ENCODE results near the gene SLC16A11.
"Not testable (repeated sequence)": the region's sequence is repeated elsewhere in the genome, so short reads cannot be mapped to it uniquely, and the experiment has no call there.

SLC16A11 gene

DNA sequence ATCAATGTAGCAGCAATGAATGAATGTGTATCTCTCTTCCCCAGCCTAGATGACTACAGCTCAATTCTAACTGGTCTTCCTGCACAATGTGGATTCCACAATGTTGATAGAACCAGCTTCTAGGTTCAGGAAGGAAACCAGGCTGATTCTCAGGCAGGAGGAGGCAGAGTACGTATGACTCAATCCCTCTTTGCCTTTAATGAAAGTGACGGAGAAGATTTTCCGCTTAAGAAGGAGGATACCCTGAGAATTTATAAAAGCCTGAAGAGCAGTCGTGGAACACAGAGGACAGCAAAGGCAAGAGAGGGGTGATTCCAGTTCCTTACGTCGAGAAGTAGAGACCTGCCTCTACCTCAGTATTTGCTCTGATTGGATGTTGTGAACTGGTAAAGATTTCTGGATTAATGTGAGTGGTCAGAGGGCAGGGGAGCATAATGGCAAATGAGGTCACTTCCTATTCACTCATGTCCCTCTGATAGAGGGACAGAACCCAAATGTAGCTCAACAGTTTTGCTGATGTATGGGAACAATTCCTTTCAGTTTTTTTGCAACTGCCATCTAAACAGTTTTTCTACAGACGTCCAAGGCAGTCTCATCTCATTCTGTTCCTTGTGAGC lies 15.0 kb upstream of the SLC16A11 start:
- no peak for DNase-seq

DNA sequence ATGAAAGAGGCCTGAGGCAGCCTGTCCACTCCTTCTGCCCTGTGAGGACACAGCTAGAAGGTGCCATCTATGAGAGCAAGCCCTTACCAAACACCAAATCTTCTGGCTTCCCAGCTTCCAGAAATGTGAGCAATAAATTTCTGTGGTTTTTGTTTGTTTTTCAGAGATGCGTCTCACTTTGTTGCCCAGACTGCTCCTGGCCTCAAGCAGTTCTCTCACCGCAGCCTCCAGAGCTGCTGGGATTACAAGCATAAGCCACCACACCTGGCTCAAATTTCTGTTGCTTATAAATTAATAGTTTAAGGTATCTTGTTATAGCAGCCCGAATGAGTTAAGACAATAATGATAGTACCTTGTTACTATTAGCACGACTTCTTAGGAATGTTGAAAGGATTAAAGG lies 12.5 kb upstream of the SLC16A11 start:
- no peak for DNase-seq

DNA sequence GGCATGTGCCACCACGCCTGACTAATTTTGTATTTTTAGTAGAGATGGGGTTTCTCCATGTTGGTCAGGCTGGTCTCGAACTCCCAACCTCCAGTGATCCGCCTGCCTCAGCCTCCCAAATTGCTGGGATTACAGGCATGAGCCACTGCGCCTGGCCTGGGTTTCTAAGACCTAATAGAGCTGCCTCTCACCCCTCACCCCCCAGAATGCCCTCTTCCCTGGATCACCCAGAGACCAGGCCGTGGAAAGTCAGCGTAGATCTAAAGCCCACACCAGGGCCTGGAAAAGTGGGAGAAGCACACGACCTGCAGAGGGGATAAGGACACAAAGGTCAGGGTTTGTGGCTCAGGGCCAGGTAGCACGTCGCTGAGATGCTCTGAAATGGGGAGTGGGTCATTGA lies 6.7 kb upstream of the SLC16A11 start:
- not testable (repeated sequence) for DNase-seq

DNA sequence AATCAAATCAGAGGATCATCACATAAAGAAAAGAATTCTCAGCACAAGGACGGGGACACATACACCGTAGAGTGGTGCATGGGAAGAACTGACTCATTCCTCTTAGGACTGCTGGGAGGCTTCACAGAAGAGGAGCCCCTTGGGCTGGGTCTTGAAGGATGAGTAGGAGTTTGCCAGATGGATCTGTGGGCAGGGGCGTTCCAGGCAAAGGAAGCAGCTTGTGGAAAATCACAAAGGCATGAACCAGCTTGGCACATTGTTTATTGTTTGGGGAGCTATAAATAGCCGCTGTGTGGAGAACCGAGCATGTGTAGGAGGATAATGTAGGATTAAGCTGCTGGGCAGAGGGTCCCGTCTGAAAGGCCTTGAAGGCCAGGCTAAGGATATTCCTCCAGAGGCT lies 5.1 kb upstream of the SLC16A11 start:
- no peak for DNase-seq

DNA sequence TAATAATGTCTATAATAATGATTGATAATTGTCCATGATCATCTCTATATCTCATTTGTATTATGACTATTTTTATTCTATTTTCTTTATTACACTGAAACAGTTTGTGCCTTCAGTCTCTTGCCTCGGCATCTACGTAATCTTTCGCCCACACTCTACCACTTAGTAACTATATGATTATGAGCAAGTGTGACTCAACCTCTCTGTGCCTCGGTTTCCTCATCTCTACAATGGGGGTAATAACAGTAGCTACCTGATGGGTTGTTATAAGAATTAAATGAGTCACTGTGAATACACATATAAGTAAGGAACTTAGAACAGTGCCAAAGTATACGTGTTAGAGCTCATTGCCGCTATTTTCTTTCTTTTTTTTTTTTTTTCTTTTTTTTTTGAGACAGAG lies 3.7 kb upstream of the SLC16A11 start:
- no peak for DNase-seq

DNA sequence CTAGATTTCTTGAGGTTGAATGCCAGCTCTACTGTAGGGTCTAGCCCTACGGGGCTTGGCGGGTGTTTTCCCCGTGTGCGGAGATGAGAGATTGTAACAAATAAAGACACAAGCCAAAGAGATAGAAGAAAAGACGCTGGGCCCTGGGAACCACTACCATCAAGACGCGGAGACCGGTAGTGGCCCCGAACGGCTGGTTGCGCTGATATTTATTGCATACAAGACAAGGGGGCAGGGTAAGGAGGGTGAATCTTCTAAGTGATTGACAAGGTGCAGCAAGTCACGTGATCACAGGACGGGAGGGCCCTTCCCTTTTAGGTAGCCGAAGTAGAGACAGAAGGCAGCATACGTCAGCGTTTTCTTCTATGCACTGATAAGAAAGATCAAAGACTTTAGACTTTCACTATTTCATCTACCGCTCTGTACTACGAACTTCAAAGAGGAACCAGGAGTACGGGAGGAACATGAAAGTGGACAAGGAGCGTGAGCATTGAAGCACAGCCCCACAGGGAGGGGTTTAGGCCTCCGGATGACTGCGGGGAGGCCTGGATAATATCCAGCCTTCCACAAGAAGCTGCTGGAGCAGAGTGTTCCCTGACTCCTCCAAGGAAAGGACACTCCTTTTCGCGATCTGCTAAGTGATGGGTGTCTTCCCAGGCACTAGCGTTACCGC lies 3.0 kb upstream of the SLC16A11 start:
- peak; percentile 69 for DNase-seq

DNA sequence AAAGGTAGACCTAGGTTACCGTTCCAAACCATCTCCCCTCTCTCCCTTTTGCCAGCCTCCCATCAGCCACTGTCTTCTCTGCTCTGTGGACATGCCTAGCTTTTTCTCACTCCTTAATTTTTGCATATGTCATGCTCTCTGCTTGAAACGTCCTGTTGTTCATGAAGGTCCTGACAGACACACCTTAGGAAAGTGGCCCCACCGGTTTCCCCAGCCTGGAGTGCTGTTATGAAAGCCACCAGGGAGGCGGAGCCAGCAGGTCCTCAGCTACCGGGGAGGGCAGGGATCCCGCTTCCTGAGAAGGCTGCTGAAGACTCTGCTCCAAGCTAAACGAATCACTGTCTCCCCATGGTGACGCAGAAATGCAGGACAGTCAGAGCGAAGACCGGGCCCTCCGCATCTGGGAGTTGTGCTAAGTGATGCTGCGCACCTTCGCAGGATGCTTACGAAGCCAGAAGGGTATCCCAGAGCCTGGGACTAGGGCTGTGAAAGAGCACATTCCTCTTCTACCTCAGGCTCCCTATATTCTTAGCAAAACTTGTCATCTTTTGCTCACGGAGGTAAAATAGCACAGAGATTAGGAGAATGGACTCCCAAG lies 2.3 kb upstream of the SLC16A11 start:
- no peak for DNase-seq

DNA sequence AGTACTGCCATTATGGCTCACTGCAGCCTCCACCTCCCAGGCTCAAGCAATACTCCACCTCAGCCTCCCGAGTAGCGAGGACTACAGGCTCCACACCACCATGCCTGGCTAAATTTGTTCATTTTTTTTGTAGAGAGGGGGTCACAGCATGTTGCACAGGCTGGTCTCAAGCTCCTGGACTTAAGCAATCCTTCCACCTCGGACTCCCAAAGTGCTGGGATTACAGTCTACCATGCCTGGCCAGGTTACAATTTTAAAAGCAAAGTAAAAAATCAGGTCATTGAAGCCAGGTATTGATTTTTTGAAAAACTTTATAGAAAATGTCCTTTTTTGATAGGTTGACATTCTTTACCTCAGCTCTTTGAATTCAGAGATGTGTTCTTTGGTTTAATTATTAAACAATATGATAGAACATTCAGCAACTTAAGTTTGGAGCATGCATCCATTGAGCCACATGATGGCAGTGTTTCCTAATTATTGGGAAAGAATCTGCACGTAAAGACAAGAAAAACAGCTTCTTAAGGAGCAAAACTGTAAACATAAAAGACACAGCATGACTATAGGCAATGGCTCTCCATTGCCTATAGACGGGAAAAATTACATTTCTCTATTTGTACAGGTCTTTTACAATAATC lies 1.7 kb upstream of the SLC16A11 start:
- DNase-seq: peak; percentile 85

DNA sequence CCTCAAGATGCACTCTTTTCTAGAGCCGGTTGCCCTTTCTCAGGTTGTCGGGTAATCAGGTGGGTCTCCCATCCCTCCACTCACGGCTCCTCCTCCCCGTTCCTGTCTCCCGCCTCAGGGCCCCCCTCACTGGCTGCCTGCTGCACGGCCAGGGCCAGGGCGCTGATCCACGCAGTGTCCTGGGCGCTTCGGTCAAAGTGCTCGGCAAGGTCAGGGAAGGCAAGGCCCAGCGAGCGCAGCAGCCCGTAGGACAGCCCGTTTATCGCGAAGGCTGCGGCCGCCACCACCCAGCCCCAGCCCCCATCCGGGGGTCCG lies 753 bp downstream of the SLC16A11 start:
- DNase-seq: no peak

DNA sequence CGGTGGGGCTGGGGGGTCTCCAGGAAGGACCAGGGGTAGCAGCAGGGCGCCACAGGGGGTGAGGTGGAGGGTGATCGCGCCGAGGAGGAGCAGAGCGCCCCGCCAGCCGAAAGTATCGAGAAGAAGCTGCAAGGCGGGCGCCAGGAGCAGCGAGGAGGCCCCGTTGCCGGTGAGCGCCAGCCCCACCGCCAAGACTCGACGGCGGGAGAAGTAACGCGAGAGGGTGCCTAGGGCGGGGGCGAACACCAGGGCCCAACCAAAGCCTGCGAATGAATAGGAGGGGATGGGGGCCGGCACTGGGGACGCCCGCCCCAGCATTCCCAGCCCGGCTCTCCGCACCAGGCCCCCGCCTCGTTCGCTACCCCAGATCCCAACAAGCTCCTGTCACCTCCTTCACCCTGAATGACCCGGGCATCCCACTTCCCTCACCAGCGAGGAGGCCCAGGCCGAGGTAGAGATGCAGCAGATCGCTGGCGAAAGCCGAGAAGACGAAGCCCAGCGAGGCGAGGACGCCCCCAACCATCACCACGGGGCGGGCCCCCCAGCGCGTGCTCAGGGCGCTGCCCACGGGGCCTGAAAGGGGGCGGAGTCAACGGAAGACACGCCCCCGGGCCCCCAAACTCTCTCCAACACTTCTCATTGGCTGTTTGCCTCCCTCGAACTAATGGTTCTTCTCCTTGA lies 1.3 kb downstream of the SLC16A11 start:
- DNase-seq: no peak

DNA sequence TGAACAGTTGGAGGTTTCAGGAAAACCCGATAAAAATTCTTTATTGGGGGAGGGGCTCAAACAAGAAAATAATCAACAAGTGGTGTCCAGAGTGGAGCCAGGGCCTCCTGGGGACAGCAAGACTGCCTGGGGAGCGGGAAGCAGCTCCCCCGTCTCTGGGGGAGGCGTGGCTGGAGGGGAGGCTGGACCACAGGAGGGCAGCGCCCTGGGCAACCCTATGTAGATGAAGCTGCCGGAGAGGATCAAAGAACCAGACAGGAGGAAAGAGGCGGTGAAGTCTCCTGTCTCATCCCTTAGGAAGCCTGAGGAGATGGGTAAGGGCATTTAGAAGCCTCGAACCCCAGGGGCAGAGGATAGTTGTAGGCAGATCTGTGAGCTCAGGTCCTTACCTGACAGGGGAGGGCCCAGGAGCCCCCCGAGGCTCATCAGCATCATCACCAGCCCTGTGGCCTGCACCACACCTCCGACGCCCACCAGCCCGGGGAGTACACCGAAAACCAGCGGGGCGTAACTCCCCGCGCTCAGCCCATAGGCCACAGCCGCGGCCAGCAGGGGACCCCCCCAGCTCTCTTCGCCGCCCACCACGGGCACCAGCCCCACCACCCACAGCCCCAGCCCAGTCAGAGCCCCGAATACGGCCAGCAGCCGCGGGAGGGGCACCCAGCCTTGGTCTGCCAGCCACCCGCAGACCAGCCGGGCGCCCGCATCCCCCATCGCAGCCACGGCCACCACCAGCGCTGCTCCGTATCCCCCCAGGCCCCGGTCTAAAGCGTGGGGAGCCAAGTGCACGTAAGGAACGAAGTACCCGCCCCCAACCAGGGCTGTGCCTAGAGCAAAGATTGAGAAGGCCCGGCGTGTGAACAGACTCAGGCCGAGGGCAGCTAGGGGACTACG lies 2.0 kb downstream of the SLC16A11 start:
- no peak for DNase-seq

DNA sequence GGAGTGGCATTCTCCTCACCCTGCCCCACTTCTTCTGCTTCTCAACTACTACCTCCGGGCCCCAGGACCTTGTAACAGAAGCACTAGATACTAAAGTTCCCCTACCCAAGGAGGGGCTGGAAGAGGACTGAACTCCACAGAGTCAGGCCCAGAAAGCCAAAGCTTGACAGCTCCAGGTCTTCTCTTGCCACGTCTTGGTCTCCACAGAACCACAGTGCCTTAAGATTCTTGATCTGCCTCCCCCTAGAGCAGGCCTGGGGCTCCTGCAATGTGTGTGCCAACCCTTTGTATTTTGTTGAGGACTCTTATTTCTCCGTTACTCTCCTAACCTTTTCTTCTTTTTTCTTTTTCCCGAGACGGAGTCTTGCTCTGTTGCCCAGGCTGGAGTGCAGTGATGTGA lies 4.1 kb downstream of the SLC16A11 start:
- no peak for DNase-seq

DNA sequence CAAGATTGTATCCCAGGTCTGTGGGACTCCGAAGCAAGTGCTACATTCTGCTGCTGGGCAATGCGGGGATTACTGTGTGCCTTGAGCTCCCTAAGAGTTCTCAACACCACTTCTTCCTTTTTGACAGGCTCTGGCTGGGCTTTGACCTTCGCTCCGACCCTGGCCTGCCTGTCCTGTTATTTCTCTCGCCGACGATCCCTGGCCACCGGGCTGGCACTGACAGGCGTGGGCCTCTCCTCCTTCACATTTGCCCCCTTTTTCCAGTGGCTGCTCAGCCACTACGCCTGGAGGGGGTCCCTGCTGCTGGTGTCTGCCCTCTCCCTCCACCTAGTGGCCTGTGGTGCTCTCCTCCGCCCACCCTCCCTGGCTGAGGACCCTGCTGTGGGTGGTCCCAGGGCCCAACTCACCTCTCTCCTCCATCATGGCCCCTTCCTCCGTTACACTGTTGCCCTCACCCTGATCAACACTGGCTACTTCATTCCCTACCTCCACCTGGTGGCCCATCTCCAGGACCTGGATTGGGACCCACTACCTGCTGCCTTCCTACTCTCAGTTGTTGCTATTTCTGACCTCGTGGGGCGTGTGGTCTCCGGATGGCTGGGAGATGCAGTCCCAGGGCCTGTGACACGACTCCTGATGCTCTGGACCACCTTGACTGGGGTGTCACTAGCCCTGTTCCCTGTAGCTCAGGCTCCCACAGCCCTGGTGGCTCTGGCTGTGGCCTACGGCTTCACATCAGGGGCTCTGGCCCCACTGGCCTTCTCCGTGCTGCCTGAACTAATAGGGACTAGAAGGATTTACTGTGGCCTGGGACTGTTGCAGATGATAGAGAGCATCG lies 5.6 kb downstream of the SLC16A11 start:
- no peak for DNase-seq

DNA sequence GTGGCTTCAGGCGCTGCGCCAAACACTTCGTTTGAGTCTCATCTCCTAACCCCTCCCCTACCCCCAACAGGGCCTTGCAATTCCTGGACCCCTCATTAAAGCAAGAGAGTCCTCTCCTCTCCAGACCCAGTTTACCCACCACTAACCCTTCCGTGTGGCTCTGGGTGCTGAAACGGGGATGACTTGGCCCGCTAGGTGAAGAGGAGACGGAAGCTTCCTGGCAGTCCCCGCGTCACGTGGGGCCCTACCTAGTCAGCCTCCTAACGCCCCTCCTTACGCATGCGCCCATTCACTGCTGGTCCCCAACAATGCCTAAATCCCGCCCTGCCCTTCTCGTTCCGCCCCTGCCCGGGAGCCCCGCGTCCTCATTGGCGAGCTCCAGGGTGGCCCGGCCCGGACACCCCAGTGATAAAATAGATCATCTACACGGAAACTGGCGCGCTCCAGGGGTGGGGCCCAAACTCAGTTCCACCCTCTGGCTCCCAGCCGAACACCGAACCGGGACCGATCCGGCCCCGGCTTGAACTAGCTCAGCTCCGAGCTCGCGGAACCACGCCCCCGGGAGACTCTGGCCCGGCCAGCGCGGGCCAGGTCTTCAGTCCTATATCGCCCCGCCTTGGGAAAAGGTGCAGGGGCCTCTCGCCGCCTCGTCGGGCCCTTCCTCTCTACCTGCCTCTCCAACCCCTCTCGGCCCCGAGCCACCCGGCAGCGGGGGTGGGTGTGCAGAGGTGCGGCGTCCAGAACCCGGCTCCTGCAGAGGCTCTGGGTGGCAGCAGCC lies 8.1 kb downstream of the SLC16A11 start, which contains the start of gene SLC16A13:
Gene SLC16A13, plus strand, starts transcription at position 425 of the 778 bp plus-strand sequence. CDS start 368 bp downstream, outside the sequence.
- peak; percentile 99 for DNase-seq

DNA sequence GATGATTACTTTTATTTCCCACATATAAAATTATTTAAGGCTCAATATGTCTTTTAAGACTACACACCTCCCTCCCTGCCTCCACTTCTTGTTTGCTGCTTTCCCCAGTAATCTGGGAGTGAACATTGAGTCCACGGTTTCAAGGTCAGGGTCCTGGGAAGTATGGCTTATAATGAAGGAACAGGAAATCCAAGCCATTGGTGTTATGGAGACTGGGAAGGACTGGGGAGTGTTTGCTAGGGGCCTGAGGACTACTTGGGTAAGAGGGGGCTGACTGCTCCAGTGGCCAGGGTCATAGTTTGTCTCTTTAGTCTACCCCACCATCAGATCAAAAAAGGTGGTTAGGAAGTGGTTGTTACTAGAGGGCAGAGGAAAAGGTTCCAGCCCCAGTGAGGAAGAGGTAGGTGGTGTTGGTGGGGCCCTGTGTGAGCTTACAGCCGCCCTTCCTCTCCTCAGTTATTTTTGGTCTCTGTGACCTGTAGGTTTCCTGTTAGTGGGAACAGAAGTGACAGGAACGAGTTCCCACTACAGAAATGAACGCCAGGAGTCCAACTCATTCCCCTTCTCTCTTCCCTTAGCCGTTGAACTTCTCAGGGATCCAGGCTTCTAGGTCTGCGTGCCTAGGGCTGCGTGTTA lies 8.8 kb downstream of the SLC16A11 start:
- DNase-seq: no peak

DNA sequence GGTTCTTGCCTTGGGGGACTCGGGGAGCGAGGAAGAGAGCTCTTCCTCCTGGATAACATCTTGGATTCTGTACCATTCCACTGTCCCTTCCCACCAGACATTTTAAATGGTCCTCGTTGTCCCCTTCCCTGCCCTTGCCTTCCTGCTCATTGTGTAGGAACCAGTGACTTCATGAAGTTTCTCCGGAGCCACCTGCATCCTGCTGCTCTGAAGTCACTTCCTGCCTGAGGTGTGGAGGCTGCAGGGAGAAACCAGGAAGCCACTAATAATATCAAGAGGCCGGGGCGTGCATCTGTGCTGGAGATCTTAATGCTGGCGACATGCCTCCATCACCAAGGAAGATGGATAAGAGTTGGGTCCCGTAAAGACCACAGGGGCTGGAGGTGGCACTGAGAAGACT lies 14.2 kb downstream of the SLC16A11 start:
- DNase-seq: no peak

DNA sequence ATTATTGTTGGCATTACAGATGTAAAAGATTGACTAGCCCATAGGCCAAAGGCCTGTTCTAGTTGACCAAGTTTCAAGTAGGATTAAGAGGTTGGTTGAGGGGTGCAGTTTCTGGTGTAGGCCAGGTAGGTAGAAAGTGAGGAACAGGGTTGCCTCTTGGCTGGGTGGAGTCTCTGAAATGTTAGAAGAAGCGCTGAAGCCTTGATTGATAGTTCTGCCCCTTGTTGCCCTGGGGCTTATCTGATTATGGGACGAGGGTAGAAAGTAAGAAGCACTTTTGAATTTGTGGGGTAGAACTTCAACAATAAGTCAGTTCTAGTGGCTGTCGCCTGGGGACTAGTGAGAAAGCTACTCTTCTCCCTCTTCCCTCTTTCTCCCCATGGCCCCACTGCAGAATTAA lies 14.8 kb downstream of the SLC16A11 start:
- no peak for DNase-seq

DNA sequence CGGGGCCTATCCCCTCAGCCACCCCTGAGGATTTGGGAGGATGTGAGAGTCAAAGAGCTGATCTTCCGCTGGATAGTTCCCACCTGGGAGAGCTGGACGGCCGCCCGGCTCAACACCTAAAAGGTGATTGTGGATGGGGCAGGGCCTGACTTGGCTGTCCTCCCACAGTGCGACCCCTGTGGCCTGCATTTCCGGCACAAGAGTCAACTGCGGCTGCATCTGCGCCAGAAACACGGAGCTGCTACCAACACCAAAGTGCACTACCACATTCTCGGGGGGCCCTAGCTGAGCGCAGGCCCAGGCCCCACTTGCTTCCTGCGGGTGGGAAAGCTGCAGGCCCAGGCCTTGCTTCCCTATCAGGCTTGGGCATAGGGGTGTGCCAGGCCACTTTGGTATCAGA lies 16.6 kb downstream of the SLC16A11 start:
- no peak for DNase-seq

DNA sequence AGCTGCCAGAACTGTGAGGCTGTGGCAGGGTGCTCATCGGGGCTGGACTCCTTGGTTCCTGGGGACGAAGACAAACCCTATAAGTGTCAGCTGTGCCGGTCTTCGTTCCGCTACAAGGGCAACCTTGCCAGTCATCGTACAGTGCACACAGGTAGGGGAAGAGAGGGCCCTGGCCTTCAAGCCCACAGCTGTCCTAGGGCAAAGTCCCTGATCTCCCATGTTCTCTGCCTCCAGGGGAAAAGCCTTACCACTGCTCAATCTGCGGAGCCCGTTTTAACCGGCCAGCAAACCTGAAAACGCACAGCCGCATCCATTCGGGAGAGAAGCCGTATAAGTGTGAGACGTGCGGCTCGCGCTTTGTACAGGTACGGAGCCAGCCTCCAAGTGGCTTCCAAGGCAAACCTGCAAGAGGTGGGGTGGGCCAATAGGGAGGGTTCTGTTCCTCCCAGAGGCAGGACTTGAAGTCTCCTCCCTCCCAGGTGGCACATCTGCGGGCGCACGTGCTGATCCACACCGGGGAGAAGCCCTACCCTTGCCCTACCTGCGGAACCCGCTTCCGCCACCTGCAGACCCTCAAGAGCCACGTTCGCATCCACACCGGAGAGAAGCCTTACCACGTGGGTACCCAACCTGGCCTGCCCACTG lies 17.3 kb downstream of the SLC16A11 start:
- no peak for DNase-seq

DNA sequence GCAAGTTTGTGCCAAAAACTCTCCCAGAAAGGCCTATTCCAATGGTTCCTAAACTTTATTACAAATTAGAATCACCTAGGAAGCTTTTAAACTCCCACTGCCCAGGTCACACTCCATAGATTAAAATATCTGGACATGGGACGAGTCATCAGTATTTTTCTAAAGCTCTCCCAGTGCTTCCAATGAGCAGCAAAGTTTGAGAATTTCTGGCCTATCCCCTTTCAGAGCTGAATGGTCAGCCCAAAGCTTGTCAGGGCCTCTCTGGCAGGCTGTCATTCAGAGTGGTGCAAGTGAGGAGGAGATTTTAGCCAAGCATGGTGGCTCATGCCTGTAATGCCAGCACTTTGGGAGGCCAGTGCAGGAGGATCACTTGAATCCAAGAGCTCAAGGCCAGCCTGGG lies 18.6 kb downstream of the SLC16A11 start:
- DNase-seq: no peak

Data from hematopoietic multipotent progenitor cell treated with erythropoietin and hydrocortisone succinate and interleukin-3 and kit ligand, for 8 days (in vitro differentiated cells).